Brain microvascular endothelial cell (primary cell): ENCODE measurements around the gene KDELR1.

ENCODE experiments used
- DNase-seq: peaks from one replicate; pipeline ENCODE4 v3.0.0-alpha.2; 2020
- H3K27ac ChIP-seq: fragments of 250-450 bp; sonication (Bioruptor Pico); 2 replicates; pipeline ENCODE4 v1.5.1; 2020; ENCODE audit warnings: mild to moderate bottlenecking, moderate library complexity
- H3K27me3 ChIP-seq: fragments of 250-450 bp; sonication (Bioruptor Pico); replicated peaks from 2 replicates; pipeline ENCODE4 v1.5.1; 2020; ENCODE audit warnings: mild to moderate bottlenecking
- H3K36me3 ChIP-seq: fragments of 250-450 bp; sonication (Bioruptor Pico); replicated peaks from 2 replicates; pipeline ENCODE4 v1.5.1; 2020; ENCODE audit warnings: mild to moderate bottlenecking
- H3K4me3 ChIP-seq: 2 replicates; pipeline ENCODE4 v1.5.1; 2011; ENCODE audit warnings: low read depth, mild to moderate bottlenecking, control low read depth, low read length, moderate library complexity
- in situ Hi-C: cut with HindIII; loops from 2 replicates; pipeline ENCODE4 v1.10.0; 2017; ENCODE audit warnings: low sequenced_read_pairs, low pct_ligation_motif_present
- TF ChIP-seq, protein P1 (sequence below): IDR thresholded peaks from 2 replicates; pipeline ENCODE4 v1.5.1; 2011; ENCODE audit warnings: low read depth, mild to moderate bottlenecking, moderate library complexity, low read length, control low read depth, inconsistent platforms; ENCODE audit errors: missing control alignments

KDELR1 gene

DNA sequence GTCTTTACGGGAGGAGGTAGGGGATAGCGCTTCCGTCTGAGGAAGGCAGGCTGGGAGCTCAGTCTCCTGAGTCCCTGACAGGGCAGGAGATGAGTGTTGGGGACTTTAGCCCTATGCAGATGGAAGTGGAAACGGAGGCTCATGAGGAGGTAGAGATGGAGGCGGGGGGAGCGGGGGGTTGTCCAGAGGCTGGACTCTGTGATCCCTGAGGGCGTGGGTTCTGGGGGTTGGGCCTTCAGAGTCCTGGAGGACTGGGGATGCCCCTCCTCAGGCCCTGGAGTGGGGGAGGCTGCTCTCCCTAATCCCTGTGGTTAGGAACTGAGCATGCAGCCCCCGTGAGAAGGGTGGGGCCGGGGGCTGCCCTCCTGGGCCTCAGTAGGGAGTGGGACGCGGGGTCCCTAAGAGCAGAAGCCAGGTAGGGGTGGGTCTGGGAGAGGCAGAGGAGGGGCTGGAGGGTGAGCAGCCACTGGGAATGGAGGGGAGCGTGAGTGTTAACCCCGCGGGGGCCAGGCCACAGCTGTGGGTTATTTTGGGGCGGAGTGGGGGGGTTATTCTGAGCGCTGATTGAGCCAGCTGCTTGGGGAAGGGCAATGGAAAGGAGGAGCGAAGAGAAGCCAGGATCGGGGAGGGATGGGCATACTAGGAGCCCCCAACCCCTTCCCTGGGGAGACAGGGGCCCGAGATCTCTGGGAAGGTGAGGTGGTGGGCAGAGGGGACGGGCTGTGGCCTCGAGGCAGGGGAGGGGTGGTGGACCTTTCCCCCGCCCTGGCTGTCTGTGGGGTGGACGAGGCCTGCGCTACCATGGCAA is 4.9 kb upstream of the KDELR1 start:
- no peak for DNase-seq
- Histone ChIP-seq H3K27me3 (peaks cover 8% of the 10 kb centered on the region), H3K4me3 (no peak overlapping the region), H3K27ac (no peak overlapping the region), H3K36me3 (no peaks in the 10 kb centered on the region)
- TF ChIP-seq, protein P1, sequence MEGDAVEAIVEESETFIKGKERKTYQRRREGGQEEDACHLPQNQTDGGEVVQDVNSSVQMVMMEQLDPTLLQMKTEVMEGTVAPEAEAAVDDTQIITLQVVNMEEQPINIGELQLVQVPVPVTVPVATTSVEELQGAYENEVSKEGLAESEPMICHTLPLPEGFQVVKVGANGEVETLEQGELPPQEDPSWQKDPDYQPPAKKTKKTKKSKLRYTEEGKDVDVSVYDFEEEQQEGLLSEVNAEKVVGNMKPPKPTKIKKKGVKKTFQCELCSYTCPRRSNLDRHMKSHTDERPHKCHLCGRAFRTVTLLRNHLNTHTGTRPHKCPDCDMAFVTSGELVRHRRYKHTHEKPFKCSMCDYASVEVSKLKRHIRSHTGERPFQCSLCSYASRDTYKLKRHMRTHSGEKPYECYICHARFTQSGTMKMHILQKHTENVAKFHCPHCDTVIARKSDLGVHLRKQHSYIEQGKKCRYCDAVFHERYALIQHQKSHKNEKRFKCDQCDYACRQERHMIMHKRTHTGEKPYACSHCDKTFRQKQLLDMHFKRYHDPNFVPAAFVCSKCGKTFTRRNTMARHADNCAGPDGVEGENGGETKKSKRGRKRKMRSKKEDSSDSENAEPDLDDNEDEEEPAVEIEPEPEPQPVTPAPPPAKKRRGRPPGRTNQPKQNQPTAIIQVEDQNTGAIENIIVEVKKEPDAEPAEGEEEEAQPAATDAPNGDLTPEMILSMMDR = no peak
- in situ Hi-C loops = no loop called here

DNA sequence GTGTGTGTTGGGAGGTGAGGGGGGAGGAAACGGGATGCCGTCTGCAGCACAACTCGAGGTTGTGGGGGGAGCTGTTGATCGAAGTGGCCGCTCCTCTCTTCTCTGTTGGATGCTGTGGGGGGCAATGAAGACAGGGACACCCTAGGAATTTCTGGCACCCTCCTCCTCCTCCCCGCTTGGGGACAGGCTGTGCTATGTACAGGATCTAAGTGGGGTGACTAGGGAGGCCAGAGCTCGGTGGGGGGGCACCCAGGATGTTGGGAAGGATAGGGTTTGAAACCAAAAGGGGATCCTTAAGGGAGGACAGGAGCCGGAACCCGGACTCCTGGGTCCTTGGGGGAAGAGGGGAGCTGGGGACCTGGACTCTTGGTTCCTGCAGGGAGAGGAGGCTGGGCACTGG is 4.1 kb upstream of the KDELR1 start:
- H3K4me3 ChIP-seq = no peak overlapping the region
- in situ Hi-C loops = no loop called here
- TF ChIP-seq, protein P1 = no peak
- H3K27ac ChIP-seq = no peak overlapping the region
- DNase-seq = no peak
- peaks cover 8% of the 10 kb centered on the region for H3K27me3 ChIP-seq
- H3K36me3 ChIP-seq = no peaks in the 10 kb centered on the region

DNA sequence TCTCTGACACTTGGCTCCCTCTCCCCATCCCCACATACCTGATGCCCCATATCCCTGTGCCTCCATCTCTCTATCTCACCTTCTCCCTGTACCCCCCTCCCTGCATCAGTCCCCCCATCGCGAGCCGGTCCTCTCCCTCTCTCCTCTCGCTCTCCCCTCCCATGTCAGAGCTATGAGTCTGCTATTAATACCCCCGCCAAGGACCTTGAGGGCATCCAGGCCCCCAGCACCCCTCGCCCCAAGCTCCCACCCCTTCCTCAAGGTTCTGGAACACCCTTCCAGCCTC is 3.8 kb upstream of the KDELR1 start:
- no peak overlapping the region for H3K4me3 ChIP-seq
- H3K36me3 ChIP-seq = no peaks in the 10 kb centered on the region
- H3K27me3 ChIP-seq = peaks cover 8% of the 10 kb centered on the region
- in situ Hi-C loops = no loop called here
- TF ChIP-seq, protein P1 = no peak
- DNase-seq = no peak
- no peak overlapping the region for H3K27ac ChIP-seq

DNA sequence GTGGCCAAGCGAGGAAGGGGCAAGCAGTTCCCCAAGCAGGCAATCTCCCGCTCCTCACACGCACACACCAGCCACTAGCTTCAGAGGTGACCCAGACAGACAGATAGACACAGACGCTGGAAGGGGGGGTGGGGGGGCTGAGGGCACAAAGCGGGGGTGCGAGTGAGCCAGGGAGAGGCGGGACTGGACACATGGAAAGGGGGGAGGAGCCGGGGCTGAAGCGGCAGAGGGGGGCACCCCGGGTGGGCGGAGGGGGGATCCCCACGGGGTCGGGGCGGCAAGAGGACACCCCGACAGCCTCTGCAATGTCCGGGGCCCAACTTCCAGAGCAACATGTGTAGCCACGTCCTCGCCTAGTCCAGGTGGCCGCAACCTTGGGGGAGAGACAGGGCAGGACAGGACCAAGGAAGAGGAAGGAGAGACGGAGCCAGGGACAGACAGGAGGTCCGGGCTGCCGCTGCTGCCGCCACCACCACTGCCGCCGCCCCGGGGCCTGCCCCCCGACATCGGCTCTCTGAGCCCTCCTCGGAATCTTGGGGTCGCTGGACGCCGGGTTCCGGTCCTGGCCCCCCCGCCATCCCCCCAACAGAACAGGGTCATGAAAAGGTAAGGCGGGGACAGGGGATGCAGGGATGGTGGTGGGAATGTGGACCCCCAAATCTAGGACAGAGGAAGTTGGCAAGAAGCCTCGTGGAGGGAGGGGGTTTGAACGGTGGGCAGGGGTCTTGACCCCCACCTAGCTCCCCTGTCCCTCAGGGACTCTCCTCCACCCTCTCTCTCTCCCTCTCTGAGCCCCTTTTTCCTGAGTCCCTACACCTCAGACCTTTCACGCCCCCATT is 3.2 kb upstream of the KDELR1 start:
- no peaks in the 10 kb centered on the region for H3K36me3 ChIP-seq
- H3K4me3 ChIP-seq = no peak overlapping the region
- DNase-seq = no peak
- no peak overlapping the region for H3K27ac ChIP-seq
- TF ChIP-seq, protein P1 = no peak
- H3K27me3 ChIP-seq = peaks cover 8% of the 10 kb centered on the region
- in situ Hi-C loops = no loop called here

DNA sequence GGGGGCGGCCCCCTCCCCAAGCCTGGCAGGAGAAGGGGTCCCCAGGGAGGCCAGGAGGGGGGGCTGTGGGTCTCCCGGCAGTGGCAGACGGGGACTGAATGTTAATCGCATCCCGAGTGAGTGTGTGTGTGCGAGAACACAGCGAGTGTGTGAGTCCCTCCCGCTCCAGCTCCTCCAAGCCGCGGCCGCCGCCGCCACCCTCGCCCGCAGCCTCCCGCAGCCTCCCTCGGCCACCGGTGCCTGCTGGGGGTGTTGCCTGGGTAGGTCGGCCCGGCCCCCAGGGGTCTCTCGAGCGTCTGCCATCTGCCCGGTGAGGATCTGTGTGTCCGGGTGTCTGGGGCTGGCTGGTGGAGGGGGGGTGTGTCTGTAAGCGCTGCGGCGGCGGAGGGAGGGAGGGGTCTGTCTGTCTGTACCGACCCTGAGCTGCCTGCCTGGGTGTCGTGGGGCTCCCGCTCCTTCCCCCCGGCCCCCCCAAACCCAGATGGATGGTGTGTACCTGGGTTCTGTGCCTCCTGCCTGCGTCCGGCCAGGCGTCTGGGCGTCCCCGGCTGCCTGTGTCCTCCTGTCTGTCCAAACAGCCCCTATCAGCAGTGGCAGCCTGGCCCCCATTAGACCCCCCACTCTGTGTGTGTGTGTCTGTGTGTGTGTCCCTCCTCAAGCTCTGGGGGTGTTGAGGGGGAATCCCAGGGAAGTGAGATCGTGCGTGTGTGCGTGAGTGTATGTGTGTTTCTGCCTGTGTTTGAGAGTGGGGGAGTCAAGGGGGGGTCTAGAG is 2.4 kb upstream of the KDELR1 start, which contains the start of gene GRIN2D:
GRIN2D (plus strand) TSS at position 110 of the 772 bp plus-strand sequence. CDS start 4,725 bp downstream, outside the sequence.
- Histone ChIP-seq H3K27ac (no peak within 1 kb of the TSS), H3K27me3 (peaks cover 8% of the 10 kb centered on the region), H3K4me3 (peak within 1 kb of the TSS; percentile 15), H3K36me3 (peaks cover 6% of the 10 kb centered on the region)
- in situ Hi-C loops = no loop called here
- TF ChIP-seq, protein P1 = peak; percentile 7
- no peak for DNase-seq
